Suppressor macrophage treated with lipopolysaccharide for 4 hours (primary cell): ENCODE data around the gene DACH2.

ENCODE experiments used
- DNase-seq: peaks from one replicate; pipeline ENCODE4 v3.0.0-alpha.2; 2020

The DACH2 gene

DNA sequence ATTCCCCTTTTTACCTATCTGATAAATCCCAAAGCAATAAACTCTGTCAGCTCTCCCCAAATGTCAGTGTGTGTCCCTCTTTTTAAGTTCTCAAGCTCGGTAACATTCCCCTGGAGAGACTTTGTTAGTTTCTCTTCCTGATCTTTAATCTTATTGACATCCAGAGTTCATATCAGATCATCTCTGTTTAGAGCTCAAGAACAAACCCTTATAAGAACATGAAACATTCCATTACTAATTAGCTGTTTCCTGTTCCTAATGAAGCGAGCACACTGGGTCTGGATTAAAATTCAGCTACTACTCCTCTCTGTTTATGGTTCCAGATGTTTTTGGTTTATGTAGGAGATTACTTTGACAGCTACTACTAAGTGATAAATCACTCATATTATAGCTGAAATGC lies 681.5 kb downstream of the DACH2 start:
- DNase-seq = no peak

DNA sequence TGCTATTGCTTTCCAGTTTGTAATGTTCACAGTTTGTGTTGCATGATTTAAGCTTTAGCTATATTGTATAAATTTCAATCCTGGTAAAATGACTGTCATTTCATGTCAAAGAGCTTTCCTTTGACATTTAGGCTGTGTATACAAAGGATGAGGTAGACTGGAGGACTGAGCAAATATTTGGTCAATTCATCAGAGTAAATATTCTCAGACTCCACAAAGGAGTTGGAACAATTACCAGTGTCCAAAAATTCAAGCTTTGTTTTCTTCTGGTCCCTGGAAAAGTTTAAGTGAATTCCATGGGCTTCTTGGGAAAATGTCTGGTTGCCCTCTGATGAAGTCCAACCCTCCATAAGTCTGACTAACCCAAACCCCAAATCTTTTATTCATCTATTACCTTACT lies 682.4 kb downstream of the DACH2 start:
- DNase-seq = no peak

DNA sequence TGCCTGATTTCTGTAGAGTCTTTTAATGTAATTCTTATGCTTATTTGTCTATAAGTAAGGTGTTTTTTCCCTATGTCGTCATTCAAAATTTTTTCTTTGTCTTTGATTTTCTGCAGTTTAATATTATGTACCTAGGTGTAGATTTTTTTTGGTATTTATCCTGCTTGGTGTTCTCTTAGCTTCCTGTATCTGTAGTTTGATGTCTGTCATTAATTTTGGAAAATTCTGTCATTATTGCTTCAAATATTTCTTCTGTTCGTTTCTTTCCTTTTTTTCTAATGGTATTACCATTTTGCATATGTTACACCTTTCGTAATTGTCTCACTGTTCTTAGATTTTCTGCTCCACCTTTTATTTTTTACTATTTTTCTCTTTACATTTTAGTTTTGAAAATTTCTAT lies 696.9 kb downstream of the DACH2 start:
- no peak for DNase-seq
